Measurements from ENCODE around the gene CTBP2.

The CTBP2 gene

GRCh38 chr10:125102821-125103220 lies 57.5 kb downstream of the CTBP2 start:
- DNase-seq, result no peak

DNA sequence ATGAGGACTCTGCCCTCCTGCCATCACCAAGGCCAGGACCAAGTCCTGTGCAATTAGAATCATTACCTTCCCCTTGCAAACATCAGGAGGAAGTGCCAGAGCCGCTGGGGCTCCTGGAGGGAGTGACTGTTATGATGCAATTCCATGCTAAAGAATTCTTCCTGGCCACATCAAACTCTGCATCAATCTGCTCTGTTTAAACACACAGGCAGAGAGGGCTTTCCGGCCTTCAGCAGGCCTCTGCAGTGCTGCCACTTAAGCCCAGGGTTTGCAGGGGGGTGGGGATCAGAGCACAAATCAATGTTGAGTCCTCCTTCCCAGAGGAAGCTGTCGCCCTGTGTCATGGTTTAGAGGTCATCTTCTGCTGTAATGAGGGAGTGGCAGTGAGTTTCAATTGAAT lies 58.1 kb downstream of the CTBP2 start:
- DNase-seq, result no peak

DNA sequence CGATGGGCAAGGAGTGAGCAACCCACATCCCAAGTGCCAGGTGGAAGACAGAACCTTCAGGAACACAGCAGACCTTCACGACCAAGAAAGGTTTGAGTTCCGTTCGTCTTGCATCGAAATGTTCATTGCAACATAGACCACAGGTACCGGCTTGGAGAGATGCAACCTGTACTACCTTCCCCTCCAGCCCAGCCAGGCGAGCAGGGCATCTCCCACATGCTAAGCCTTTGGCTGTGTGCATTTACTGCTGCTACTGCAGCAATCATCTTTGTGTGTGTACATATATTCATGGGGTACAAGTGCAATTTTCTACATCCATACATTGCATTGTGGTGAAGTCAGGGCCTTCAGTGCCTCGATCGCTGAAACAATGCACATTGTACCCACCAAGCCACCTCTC lies 58.8 kb downstream of the CTBP2 start:
- no peak for DNase-seq

DNA sequence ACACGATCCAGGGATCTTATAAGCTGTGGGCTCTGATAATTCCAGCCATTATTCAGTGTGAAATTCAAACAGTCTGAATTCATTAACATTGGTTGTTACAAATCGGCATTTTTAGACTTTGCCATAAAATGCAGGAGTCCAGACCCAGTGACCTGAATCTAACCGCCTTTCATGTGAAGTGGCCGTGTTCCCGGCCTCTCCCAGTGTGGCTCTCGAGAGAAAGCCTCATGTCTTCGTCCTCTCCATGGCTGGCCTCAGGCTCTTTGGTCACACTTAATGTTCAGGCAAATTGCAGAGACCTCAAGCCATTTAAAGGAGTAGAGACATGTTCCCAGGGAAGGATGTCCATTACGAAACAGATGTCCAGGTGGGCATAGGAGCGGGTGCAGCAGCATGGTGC lies 59.3 kb downstream of the CTBP2 start:
- no peak for DNase-seq

DNA sequence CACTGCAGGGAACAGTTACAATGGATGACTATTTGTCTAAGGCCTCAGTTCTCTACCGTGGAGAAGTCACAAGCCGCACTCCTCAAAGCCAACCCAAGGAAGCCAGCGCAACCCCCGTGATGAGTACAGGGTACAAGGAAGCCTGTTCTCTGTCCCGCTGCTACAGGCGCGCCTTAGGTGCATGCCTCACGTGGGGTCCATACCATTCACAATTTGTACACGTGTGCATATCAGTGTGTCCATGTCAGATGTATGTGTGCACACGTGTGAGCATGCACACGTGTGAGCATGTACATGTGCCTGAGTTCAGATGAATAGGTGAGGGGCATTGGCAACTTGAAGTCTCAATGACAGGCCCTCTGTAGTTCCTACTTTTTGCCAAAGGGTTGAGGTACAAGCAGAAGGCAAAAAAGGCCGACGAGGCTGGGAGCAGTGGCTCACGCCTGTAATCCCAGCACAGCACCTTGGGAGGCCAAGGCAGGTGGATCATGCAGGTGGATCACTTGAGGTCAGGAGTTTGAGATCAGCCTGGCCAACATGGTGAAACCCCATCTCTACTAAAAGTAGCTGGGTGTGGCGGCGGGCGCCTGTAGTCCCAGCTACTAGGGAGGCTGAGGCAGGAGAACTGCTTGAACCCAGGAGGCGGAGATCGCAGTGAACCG lies 62.8 kb downstream of the CTBP2 start:
- no peak for DNase-seq

DNA sequence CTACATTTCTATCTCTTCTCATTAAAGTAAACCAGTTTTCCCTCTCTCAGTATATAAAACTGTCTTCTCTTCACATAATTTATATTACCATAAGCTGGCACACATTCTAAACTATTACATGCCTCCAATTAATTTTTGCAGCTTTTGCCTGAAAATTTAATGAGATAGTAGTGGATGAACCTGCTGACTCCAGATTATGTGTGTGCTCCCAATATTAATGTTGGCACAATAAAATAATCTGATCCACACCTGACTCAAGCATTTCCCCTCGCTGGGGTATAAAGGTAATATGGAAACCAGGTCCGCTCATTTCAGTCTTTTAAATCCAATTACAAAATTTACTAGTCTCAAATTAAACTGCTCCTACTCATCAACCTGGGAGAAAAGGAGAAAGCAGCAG lies 63.4 kb downstream of the CTBP2 start:
- no peak for DNase-seq

GRCh38 chr10:125096371-125096770 lies 64.0 kb downstream of the CTBP2 start:
- peak in 1 of 5 experiments; percentile 20 for DNase-seq

DNA sequence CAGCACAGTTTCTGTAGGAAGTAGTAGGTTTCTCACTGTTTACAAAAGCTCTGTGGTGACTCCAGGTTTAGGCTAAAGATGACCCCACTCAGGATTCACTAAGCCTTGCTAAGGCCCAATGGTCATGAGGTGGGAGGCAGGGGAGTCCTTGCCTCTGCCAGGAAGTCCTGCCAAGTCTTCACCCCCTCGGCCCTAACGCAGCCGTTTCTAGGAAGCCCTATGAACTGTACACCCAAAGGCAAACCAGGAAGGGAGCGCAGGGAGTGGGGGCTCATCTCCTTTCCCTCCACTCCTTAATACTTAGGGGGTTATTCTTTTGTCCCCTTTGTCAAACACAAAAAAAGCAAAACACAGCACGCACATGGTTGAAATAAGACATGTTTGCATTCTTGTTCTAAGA lies 64.6 kb downstream of the CTBP2 start:
- no peak for DNase-seq

DNA sequence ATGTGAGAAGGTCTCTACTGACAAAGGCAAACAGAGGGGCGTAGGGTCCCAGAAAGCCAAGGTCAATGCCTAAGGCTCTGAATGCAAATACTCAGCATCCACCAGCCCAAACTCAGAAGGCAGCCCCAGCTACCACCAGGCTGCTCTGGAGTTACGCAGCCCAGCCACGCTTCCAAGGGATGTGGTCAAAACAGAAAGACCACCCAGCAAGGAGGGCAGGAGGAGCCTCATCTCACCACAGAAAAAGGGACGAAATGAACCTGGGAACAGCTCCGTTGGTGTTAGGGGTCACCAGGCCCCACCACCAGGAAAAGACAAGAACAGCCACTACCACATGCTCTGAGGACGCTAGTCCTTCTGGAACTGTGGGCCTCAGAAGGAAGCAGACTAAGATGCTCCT lies 65.1 kb downstream of the CTBP2 start:
- no peak for DNase-seq

GRCh38 chr10:125094806-125095205 lies 65.6 kb downstream of the CTBP2 start:
- no peak for DNase-seq

DNA sequence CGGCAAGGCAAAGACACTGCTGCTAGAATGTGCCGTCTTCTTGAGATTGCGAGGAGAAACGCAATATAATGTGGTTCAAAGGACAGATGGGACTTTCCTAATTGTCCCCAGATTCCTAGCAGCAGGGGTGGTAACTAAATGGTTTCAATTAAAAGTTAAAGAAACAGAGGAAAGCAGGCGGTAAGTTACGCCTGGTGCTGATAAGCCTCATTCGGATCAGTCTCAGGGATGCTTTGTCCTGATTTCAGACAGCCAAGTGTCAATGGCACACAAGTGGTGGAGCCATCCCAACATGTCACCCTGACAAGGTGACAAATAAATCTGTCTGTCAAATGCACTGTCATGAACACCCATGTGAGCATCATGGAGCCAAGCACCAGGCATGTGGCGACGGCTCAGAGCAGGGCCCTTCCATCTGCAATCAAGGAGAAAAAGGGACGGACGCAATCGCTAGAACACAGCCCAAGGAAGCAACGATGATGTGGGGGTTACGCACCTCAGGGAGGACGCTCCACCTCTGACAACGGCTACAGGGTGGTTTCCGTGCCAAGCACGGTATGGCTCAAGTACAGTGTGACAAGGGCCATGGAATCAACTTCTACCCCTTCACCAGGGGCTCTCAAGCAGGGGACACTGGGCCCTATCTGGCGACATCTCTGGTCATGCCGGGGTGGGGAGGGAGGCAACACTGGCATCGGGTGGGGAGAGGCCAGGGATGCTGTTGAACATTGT lies 66.2 kb downstream of the CTBP2 start:
- no peak for DNase-seq

DNA sequence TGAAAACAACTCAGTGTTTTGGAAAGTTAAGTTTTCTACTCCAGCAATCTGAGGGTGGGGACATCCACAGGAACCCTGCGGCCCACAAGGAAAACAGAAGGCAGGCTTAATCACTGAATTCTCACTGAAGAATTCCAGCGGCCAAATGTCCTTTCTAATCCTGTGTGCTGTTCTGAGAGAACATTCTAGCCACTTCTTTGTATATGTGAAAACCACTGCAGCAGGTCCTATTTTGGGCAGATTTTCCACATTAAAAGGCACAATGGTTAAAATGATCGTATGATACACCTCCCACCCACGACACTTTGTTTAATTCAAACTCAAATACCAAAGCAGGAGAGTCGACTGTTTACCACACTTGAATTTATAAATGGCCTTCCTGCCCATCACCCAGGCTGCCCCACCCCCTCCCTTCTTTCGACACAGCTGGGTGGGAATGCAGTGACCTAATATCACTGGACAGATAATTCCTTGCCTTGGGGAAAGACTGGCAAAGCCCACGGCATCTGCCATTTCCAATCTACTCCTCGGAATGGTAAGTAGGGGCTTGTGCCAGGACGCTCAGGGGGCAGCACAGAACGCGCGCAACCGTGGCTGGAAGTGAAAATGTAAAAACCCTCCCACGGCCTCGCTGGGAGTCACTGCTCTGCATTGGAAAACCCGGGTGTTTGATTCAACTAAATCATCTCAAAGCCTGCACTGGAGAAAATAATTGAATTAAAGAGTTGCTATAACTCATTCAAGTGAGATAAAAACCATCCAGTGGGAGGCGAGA lies 67.0 kb downstream of the CTBP2 start:
- DNase-seq, result no peak

DNA sequence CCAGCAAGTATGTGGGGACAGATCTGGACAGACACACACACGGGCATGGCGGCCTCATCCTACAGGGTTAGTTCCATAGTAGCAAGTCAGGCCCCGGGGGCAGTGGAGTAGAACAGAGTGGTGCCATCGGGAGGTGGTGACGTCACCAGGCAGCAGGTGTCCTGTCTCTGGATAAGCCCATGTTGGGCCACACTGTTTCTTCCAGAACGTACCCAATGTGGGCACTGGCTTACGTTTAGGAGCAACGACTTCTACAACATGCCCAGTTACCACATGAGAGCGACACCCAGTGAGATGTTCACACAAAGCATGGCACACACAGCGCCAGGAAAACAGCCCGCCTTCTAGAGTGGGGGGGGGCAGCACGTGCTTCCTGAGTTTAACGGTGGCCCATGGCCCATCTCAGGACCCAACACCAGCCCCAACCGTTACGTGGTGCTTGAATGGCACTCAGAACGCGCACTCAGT lies 67.8 kb downstream of the CTBP2 start:
- DNase-seq, result no peak

DNA sequence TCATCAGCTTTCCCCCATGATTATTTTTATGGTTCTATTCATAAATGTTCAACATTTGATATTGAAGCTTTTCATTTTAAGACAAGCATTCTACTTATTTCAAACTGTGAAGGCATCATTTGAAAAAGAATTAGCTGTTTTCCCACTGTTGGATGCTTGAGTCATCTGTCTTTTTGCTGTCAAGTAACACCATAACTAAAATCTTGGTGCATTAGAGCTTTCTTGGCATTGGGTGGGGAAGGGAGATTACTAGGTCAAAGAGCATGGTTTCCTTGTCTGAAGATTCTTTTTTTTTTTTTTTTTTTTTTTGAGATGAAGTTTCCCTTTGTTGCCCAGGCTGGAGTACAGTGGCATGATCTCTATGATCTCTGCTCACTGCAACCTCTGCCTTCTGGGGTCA lies 68.5 kb downstream of the CTBP2 start:
- no peak for DNase-seq

- DNase-seq, result no peak
These were observed 70.9 kb downstream of the CTBP2 start for GRCh38 chr10:125089469-125089868.

GRCh38 chr10:125087897-125088215 lies 72.5 kb downstream of the CTBP2 start:
- no peak for DNase-seq

DNA sequence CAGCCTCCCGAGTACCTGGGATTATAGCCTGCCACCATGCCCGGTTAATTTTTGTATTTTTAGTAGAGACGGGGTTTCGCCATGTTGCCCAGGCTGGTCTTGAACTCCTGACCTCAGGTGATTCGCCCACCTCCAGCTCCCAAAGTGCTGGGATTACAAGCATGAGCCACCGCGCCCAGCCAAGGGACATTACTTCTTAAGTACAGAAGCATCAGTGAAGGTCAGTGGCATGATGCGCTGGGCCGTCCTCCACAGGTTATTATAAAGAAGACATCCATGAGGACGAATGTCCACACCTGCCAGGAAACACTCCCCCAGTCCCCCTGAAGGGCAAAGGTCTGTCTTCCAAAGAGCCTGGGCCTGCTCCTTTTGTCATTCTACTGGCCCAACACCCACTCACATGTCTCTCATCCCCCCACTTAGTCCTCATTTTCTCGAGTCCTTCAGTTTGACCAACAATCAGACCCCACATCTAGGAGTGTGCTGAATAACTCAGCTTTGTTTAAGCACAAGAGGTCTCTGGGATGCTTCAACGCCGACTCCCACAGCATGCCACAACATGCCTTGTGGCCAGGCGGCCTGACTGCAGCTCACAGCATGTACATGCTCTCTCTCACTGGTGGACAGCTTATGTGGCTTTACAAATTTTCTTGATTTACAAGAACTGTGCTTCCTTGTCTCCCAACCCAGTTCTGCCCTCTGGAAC lies 73.0 kb downstream of the CTBP2 start:
- DNase-seq, result no peak

DNA sequence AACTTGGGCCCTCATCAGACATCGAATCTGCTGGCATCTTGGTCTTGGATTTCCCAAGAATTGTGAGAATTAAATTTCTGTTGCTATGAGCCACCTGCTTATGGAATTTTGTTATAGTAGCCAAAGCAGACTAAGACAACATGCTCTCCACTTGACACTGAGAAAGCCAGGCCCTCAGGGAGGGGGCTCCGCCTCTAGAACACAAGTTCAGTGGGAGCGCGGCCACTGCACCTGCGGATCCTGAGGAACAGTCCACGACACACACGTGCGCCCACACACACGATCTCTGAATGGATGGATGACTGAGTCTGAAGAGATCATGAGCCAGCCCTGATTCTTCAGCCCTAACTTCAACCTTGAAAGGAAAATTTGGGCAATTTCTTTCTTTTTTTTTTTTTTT lies 73.7 kb downstream of the CTBP2 start:
- no peak for DNase-seq

DNA sequence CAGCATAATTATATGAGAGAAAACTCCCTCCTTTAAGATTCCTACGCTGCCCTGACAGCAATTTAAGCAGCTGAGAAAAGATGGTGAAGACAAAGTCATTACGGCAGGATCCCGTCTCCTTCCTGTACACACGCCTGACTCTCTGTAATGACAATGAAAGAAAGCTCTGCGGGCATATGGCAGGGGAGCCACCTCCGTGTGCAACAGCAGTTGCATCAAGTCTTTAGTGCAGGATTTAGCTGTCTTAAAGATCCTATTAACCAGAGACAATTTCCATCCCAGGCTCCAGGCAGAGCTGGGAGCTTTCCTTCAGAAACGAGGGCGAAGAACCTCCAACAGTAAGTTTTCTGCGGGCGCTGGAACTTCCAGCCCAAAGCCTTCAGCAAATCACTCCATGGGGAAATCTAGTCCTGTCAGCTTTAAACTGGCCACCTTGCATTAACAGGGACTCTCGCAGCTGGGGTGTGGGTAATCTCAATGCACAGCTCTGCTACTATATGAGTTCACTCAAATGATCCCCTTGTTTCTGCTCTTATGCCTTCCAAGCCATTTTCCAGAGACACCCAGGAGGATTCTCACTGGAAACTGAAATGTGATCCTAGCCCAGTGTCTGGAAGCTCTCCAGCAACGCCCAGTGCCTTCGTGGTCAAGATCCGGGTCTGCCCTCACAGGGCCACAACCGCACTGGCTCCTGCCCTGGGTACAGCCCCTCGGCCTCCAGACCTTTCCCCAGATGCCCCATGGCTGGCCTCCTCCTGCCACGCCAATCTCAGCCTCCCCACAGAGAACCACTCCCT lies 74.9 kb downstream of the CTBP2 start:
- DNase-seq, result no peak

GRCh38 chr10:125084614-125085257 lies 75.6 kb downstream of the CTBP2 start:
- no peak for DNase-seq

GRCh38 chr10:125084191-125084613 lies 76.2 kb downstream of the CTBP2 start:
- no peak for DNase-seq

- DNase-seq, result no peak
These were observed 76.8 kb downstream of the CTBP2 start for GRCh38 chr10:125083576-125083920.
